Stimulated activated memory B cell treated with anti-CD40 and anti-IgM and Interleukin-4, amounts not matched to agents 10 μg/mL and 1 μg/mL and 100 μg/mL, for 72 hours (primary cell): Measurements from ENCODE around the gene SLC46A2.

Source experiments
- ATAC-seq: fragments of 150-1000 bp; cut with Tn5 transposase; 2 replicates; pipeline ENCODE4 v1.10.0; 2021
- H3K27ac Mint-ChIP-seq: one replicate; pipeline ENCODE4 v1.8.0; 2022; ENCODE audit warnings: mild to moderate bottlenecking, mixed read lengths
- H3K27me3 Mint-ChIP-seq: one replicate; pipeline ENCODE4 v1.8.0; 2022; ENCODE audit warnings: mixed read lengths
- H3K36me3 Mint-ChIP-seq: one replicate; pipeline ENCODE4 v1.8.0; 2022; ENCODE audit warnings: mixed read lengths
- H3K4me1 Mint-ChIP-seq: one replicate; pipeline ENCODE4 v1.8.0; 2022; ENCODE audit warnings: mixed read lengths
- H3K4me3 Mint-ChIP-seq: one replicate; pipeline ENCODE4 v1.8.0; 2022; ENCODE audit warnings: mild to moderate bottlenecking, moderate library complexity, mixed read lengths
- H3K9me3 Mint-ChIP-seq: one replicate; pipeline ENCODE4 v1.8.0; 2022; ENCODE audit warnings: mixed read lengths

SLC46A2 gene

DNA sequence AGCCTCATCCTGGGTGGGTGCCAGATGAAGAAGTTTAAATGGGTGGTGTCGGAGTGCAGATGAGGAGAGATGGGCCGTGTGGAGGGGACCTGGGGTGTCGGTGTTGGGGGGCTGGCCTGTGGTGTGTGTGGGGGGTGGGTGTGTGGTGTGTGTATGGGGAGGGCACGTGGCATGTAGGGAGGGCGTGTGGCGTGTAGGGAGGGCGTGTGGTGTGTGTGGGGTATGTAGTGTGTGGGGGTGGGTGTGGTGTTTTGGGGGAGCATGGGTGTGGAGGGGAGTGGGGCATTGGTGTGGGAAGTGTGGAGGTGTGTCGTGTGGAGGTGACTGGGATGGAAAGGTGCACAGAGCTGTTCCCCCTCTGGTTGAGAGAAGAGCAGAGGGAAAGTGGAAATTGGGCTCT is 34.5 kb downstream of the SLC46A2 start:
- Mint-ChIP-seq H3K36me3 (peaks cover 12% of the 10 kb centered on the region), H3K4me3 (no peak overlapping the region), H3K4me1 (peaks cover 26% of the 10 kb centered on the region), H3K9me3 (no peaks in the 10 kb centered on the region), H3K27me3 (no peaks in the 10 kb centered on the region), H3K27ac (no peak overlapping the region)
- ATAC-seq: peak; percentile 49

DNA sequence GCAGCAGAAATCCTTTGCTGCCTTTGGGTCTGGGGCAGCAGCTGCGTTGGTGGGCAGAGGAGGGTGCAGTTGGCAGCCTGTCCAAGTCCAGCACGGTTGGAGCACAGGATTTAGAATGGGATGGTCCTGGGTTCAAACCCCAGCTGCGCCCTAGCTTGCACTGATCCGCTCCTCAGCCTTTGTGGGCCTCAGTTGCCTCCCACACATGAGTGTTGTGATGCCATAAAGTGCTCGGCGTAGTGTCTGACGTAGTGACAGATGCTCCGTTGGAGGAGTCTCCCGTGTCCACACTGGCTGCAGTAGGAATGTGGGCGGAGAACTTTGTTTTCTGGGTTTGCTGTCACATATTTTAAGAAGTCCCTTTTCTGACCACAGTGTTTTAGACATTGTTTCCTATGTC is 36.0 kb downstream of the SLC46A2 start:
- Mint-ChIP-seq H3K4me1 (peaks cover 17% of the 10 kb centered on the region), H3K27ac (no peak overlapping the region)

DNA sequence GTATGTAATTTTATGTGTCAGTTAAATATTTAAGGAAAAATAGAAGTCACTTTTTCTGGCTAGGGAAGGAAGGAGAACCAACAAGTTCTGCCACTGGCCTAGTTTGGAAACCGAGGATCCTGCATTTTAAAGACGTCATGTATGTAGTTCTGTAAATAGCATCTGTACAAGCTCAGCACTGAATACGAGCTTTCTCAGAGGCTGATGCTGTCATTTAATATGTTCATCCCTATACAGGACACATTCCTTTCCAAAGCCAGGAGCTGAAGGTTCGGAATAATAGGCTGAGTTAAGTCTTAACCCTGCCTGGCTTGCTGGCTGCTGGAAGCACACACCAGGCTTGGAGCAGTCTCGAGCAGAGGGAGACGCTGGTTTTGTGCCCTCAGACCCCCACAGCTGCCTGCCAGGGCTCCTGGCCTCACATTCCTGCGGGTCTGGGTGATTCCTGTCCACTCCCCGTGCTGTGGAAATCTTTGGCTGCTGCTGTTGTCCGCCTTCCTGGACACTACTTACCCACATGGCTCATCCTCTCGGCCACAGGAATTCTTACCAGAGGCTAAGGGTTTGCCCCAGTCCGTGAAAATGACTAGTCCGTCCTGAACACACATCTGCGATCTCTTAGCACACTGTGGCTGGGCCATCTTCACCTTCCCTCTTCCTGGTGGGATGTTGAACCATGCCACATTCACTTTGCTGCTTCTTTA is 36.6 kb downstream of the SLC46A2 start:
- Mint-ChIP-seq H3K4me3 (no peak overlapping the region), H3K27ac (no peak overlapping the region), H3K27me3 (no peaks in the 10 kb centered on the region), H3K9me3 (no peaks in the 10 kb centered on the region), H3K4me1 (peaks cover 14% of the 10 kb centered on the region), H3K36me3 (peaks cover 20% of the 10 kb centered on the region)
- no peak for ATAC-seq

More for the DNA sequence above, 36.0 kb downstream of the SLC46A2 start:
- Mint-ChIP-seq H3K27me3 (no peaks in the 10 kb centered on the region), H3K36me3 (peaks cover 20% of the 10 kb centered on the region), H3K4me3 (no peak overlapping the region), H3K9me3 (no peaks in the 10 kb centered on the region)
- ATAC-seq: no peak

GRCh38 chr9:112852741-112853504 is 37.8 kb downstream of the SLC46A2 start:
- H3K9me3 Mint-ChIP-seq: no peaks in the 10 kb centered on the region
- H3K4me3 Mint-ChIP-seq: no peak overlapping the region
- peaks cover 3% of the 10 kb centered on the region for H3K4me1 Mint-ChIP-seq
- no peak for ATAC-seq
- no peak overlapping the region for H3K27ac Mint-ChIP-seq
- no peaks in the 10 kb centered on the region for H3K27me3 Mint-ChIP-seq
- peaks cover 20% of the 10 kb centered on the region for H3K36me3 Mint-ChIP-seq

- Mint-ChIP-seq H3K9me3 (no peaks in the 10 kb centered on the region), H3K27me3 (no peaks in the 10 kb centered on the region), H3K27ac (no peak overlapping the region), H3K36me3 (peaks cover 20% of the 10 kb centered on the region), H3K4me1 (peaks cover 1% of the 10 kb centered on the region), H3K4me3 (no peak overlapping the region)
- ATAC-seq: no peak
Measured at GRCh38 chr9:112850840-112851239, 39.8 kb downstream of the SLC46A2 start.

DNA sequence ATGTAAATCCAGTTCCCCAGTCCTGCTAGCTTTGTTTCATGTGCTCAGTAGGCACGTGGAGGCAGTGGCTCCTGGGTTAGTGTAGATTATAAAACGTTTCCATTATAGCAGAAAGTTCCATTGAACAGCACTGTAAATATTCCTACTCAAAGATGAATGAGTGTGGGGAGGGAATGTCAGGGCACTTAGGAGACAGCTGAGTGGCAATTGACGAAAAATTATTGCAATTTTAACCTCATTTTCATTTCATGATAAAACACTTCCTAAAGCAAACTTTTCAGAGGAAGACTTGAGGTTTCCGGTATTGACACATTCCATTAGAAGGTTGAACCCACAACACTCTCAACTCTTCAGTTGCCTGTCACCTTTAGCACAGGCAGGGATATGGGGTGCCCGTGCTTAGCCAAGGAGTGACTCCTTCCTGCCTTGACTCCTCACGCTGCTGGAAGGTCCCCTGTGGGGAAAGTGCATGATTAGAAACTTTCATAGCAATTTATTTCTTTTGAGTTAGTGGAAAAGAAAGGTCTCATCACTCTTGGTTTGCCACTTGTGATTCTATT is 41.2 kb downstream of the SLC46A2 start:
- Mint-ChIP-seq H3K4me3 (no peak overlapping the region), H3K27me3 (no peaks in the 10 kb centered on the region), H3K36me3 (peaks cover 20% of the 10 kb centered on the region), H3K4me1 (peaks cover 15% of the 10 kb centered on the region), H3K27ac (no peak overlapping the region), H3K9me3 (no peaks in the 10 kb centered on the region)
- ATAC-seq: no peak

DNA sequence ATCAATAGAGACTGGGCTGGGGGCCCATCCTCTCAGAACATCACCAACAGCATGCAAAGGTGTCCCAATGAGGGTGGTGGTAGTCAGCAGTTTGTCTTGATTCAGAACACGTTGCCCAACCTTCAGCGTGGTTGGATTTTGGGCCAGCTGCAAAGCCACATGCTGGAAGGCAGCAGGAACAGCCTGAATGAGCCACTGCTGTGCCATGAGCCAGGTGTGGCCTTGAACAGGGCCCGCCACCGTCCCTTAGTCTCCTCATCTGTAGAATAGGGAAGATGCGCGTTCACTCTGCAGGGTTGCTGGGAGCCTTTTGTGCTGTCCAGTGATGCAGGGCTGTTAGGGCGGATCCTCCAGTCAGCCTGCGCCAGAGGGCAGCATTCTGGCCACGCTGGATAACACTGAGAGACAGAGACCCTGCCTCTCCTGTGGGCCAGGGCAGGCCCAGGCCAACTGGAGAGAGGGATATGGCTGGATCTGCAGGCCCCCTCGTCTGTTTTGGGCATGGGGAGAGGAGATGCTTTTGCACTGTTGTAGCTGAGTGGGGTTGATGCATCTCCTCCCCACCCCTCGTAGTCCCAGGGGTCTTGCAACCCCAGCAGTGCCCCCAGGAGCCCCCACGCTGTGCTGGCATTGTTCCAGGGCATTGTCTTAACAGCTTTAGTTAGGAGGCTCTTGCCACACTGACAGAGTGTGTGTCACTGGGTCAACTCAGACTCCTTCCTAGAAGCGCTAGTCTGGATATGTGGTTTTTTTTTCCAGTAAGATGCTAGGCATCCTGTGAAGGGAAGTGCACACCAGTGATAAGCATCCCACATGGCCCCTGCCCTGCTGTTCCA is 42.1 kb downstream of the SLC46A2 start:
- Mint-ChIP-seq H3K27me3 (no peaks in the 10 kb centered on the region), H3K36me3 (peaks cover 20% of the 10 kb centered on the region), H3K4me3 (no peak overlapping the region), H3K27ac (no peak overlapping the region), H3K9me3 (no peaks in the 10 kb centered on the region), H3K4me1 (peaks cover 23% of the 10 kb centered on the region)
- no peak for ATAC-seq

DNA sequence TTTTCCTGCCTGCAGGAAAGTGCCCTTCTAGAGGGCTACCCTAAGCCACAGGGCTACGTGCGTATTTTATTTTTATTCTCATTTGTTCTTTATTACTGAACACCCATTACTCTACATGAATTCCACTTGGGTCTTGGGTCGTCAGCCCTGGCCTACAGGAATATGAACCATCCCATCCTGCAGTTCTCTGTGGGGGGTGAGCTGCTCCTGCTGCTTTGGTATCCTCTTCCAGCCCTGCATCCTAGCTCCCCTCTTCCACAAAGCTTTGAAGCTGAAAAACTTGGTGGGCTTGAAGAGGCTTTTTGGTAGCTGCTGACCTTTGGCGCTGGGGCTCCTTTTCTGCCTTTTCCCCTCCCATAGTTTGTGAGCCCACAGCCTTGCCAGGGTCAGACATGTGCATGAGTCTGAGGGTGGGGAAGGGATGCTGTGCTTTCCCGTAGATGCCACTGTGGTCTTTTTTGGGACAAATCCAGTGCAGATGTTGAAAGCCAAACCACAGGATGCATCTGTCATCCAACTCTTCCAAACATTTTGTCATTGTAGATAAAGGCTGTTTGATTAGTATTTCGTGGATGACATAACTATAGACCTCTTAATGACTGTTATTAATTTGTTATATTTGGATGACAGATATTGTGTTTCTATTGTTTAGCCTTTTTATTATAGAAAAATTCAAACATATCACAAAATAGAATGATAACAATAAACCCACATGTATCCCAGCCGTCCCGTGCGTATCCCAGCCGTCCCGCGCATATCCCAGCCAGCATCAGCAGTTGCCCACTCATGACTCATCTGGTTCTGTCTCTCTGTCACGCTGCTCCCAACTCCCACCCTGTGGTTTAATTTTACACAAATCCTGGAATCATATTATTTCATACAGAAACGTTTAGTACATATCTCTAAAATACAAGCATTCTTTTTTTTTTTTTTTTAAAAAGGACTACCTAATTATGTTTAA is 43.9 kb downstream of the SLC46A2 start:
- H3K4me1 Mint-ChIP-seq: peaks cover 23% of the 10 kb centered on the region
- H3K27me3 Mint-ChIP-seq: no peaks in the 10 kb centered on the region
- no peak for ATAC-seq
- H3K36me3 Mint-ChIP-seq: peaks cover 14% of the 10 kb centered on the region
- H3K27ac Mint-ChIP-seq: no peak overlapping the region
- no peak overlapping the region for H3K4me3 Mint-ChIP-seq
- H3K9me3 Mint-ChIP-seq: no peaks in the 10 kb centered on the region

DNA sequence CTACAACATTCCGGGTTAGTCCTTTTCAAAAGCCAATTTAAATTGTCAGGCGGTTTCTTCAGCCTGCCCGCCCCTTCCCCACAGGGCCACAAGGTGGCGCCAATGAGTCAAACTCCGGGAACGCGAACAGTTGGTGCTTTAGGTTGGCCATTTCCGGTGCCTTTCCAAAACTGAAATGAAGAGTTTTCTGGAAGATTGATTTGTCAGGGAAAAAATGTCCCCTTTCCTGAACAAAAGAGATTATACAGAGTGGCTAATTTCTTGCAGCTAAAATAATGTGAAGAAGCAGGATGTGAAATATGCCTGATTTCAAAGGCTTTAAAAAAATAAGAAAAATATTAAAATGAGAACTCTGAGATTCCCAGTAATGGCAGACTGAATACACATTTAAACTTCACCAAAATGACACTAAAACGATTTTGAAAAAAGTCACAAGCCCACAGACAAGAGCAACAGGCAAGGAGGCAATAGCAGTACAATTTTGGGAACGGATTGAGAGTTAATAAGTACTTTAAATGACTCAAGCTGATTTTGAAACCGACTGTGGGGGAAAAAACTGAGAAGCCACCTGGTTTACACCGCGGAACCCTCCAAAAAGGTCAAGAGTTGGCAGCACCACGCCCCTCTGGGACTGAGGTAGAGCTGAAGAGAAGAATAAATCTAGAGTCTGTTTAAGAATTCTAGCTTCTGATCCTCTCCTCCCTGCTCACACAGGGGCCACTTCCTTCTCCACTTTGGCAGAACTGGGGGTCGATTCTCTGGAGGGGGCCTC is 45.7 kb downstream of the SLC46A2 start:
- H3K9me3 Mint-ChIP-seq: no peaks in the 10 kb centered on the region
- no peak overlapping the region for H3K4me3 Mint-ChIP-seq
- no peaks in the 10 kb centered on the region for H3K27me3 Mint-ChIP-seq
- H3K4me1 Mint-ChIP-seq: peaks cover 23% of the 10 kb centered on the region
- H3K27ac Mint-ChIP-seq: no peak overlapping the region
- peak; percentile 86 for ATAC-seq
- no peaks in the 10 kb centered on the region for H3K36me3 Mint-ChIP-seq

DNA sequence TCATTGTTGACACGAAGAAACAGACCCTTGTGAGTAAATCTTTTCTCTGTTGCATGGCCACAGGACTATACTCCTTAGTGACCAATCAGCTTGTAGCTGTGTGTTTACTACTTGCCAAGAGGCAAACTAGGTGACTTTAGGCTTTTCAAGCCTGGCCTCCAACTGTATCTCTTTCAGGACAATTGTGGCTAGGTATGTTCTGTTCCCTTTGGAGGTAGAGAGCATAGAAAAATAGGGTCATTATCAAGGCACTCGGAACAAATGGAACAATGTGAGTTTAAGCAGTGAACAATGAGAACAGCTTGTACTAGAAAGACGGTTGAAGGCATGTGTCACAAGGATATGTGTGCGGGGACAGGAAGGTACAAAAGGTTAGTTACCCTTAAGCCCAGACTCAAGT is 48.1 kb downstream of the SLC46A2 start:
- ATAC-seq: no peak
- H3K27ac Mint-ChIP-seq: no peak overlapping the region
- no peaks in the 10 kb centered on the region for H3K9me3 Mint-ChIP-seq
- H3K36me3 Mint-ChIP-seq: peaks cover 18% of the 10 kb centered on the region
- no peaks in the 10 kb centered on the region for H3K27me3 Mint-ChIP-seq
- no peak overlapping the region for H3K4me3 Mint-ChIP-seq
- peaks cover 42% of the 10 kb centered on the region for H3K4me1 Mint-ChIP-seq

GRCh38 chr9:112841261-112841660 is 49.4 kb downstream of the SLC46A2 start:
- Mint-ChIP-seq H3K4me1 (peaks cover 42% of the 10 kb centered on the region), H3K36me3 (peaks cover 26% of the 10 kb centered on the region), H3K4me3 (no peak overlapping the region), H3K27ac (no peak overlapping the region), H3K9me3 (no peaks in the 10 kb centered on the region), H3K27me3 (no peaks in the 10 kb centered on the region)
- ATAC-seq: no peak

DNA sequence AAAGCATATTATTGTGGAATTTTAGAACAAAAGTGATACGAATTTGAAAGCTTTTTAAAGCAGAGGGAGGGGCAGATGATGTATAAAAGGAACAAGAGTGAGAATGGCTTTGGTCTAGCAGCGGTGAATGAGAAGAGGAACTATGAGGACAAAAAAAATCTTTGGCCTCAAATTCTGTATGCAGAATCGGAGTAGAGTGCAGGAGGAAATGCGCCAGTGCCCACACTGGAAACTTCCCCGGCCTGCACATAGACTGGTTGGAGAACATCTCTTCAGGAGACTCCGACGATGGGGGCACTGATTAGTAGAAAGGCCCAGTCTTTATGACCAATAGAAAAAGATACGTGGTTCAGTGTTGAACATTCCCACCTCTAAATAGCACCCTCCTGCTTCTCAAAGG is 51.3 kb downstream of the SLC46A2 start:
- ATAC-seq: peak; percentile 80
- no peaks in the 10 kb centered on the region for H3K27me3 Mint-ChIP-seq
- H3K36me3 Mint-ChIP-seq: peaks cover 30% of the 10 kb centered on the region
- H3K9me3 Mint-ChIP-seq: no peaks in the 10 kb centered on the region
- H3K27ac Mint-ChIP-seq: no peak overlapping the region
- H3K4me1 Mint-ChIP-seq: peaks cover 25% of the 10 kb centered on the region
- no peak overlapping the region for H3K4me3 Mint-ChIP-seq

DNA sequence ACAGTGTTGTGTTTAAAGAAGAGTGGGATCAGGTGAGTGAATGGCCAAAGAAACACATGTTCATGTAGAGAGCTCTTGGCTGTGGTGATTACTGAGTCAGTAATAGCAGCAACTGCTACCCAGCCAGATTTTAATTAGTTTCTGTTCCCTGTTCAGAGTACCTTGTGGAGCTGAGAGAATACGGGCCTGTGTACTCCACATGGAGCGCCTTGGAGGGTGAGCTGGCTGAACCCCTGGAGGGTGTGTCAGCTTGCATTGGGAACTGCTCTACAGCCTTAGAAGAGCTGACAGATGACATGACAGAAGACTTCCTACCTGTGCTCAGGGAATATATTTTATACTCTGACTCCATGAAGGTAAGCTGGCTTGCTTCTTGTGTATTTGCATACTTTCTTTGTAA is 52.3 kb downstream of the SLC46A2 start:
- H3K36me3 Mint-ChIP-seq: peaks cover 30% of the 10 kb centered on the region
- H3K9me3 Mint-ChIP-seq: no peaks in the 10 kb centered on the region
- H3K27ac Mint-ChIP-seq: no peak overlapping the region
- H3K4me3 Mint-ChIP-seq: no peak overlapping the region
- peaks cover 19% of the 10 kb centered on the region for H3K4me1 Mint-ChIP-seq
- no peak for ATAC-seq
- H3K27me3 Mint-ChIP-seq: no peaks in the 10 kb centered on the region

DNA sequence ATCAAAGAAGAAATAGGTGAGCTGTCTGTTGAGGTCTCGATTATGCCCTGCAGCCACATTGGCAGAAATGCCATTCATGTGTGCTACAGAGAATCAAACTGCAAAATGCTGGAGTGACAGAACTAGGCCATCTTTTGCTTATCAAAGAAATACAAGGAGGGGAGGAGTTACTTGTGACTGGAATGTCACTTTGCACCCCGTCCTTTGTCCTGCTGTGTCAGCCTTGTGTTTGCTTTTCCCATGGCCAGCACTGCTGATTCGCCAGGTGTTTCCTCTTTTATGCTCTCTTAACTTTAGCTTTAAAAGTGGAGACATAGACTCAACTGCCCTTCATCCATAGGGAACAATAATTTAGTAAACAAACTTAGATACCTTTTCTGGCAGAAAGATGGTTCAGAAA is 54.3 kb downstream of the SLC46A2 start:
- peaks cover 38% of the 10 kb centered on the region for H3K36me3 Mint-ChIP-seq
- no peak overlapping the region for H3K4me3 Mint-ChIP-seq

More for the DNA sequence above, 54.3 kb downstream of the SLC46A2 start:
- Mint-ChIP-seq H3K9me3 (no peaks in the 10 kb centered on the region), H3K27ac (no peak overlapping the region), H3K4me1 (peaks cover 19% of the 10 kb centered on the region), H3K27me3 (no peaks in the 10 kb centered on the region)
- ATAC-seq: no peak
